DND-41 (cell line): ENCODE results near the gene ZMIZ2.

Experiments
- ATAC-seq: fragments of 200-7000 bp; cut with Tn5 transposase; 3 replicates; pipeline ENCODE4 v1.9.1; 2021; ENCODE audit warnings: low read depth; ENCODE audit not compliant: insufficient read depth
- DNase-seq: peaks from one replicate; pipeline ENCODE4 v3.0.0-alpha.2; 2020
- H2AFZ ChIP-seq: 2 replicates; pipeline ENCODE4 v1.6.0; 2012; ENCODE audit warnings: low read depth, low read length
- H3K27ac ChIP-seq: 2 replicates; pipeline ENCODE4 v1.5.1; 2012; ENCODE audit warnings: low read length, inconsistent platforms
- H3K27me3 ChIP-seq: fragments of 200-600 bp; sonication (generic); 2 replicates; pipeline ENCODE4 v1.6.0; 2012; ENCODE audit warnings: low read length, mild to moderate bottlenecking, inconsistent platforms; ENCODE audit not compliant: insufficient read depth, poor library complexity
- H3K36me3 ChIP-seq: 2 replicates; pipeline ENCODE4 v1.5.1; 2012; ENCODE audit warnings: low read length, inconsistent platforms; ENCODE audit not compliant: insufficient read depth
- H3K4me1 ChIP-seq: 2 replicates; pipeline ENCODE4 v1.5.1; 2012; ENCODE audit warnings: mild to moderate bottlenecking, low read length; ENCODE audit not compliant: insufficient read depth
- H3K4me2 ChIP-seq: 2 replicates; pipeline ENCODE4 v1.6.0; 2012; ENCODE audit warnings: mild to moderate bottlenecking, moderate library complexity, low read length, inconsistent platforms; ENCODE audit not compliant: insufficient read depth
- H3K4me3 ChIP-seq, 2 experiments: fragments of 200-600 bp in 1 of 2; shearing (Covaris generic) in 1 of 2; 2 replicates each; pipeline ENCODE4 v1.5.1; 2012 to 2016; ENCODE audit warnings: inconsistent platforms in 2 of 2, low read length in 2 of 2, mild to moderate bottlenecking in 2 of 2, low read depth in 1 of 2, moderate library complexity in 1 of 2
- H3K79me2 ChIP-seq: 2 replicates; pipeline ENCODE4 v1.6.0; 2012; ENCODE audit warnings: low read length, inconsistent platforms; ENCODE audit not compliant: insufficient read depth
- H3K9ac ChIP-seq: 2 replicates; pipeline ENCODE4 v1.6.0; 2012; ENCODE audit warnings: low read depth, mild to moderate bottlenecking, inconsistent platforms, low read length, moderate library complexity
- H3K9me3 ChIP-seq: 2 replicates; pipeline ENCODE4 v1.5.1; 2012; ENCODE audit warnings: low read length, moderate library complexity, mild to moderate bottlenecking, inconsistent platforms; ENCODE audit not compliant: insufficient read depth, severe bottlenecking
- H4K20me1 ChIP-seq: 2 replicates; pipeline ENCODE4 v1.6.0; 2012; ENCODE audit warnings: low read length; ENCODE audit not compliant: insufficient read depth
- CTCF ChIP-seq: IDR thresholded peaks from 2 replicates; pipeline ENCODE4 v1.5.1; 2012; ENCODE audit warnings: borderline replicate concordance, low read length, moderate library complexity, mild to moderate bottlenecking; ENCODE audit not compliant: poor library complexity, severe bottlenecking; ENCODE audit errors: extremely low read depth
- EZH2 ChIP-seq: IDR thresholded peaks from 3 replicates; pipeline ENCODE4 v1.6.1; 2012; ENCODE audit warnings: borderline replicate concordance, low read depth, mild to moderate bottlenecking, moderate library complexity, low read length, inconsistent platforms; ENCODE audit not compliant: severe bottlenecking

Gene ZMIZ2

GRCh38 chr7:44713680-44714335, 34.8 kb upstream of the ZMIZ2 start:
- H2AFZ ChIP-seq, result no peak overlapping the region
- no peak overlapping the region for H3K4me3 ChIP-seq
- no peak for ATAC-seq
- H3K9me3 ChIP-seq, result no peaks in the 10 kb centered on the region
- DNase-seq, result no peak
- no peaks in the 10 kb centered on the region for H3K4me1 ChIP-seq
- H3K36me3 ChIP-seq, result peaks cover 9% of the 10 kb centered on the region; the same call in 1 of the 2 replicates
- no peaks in the 10 kb centered on the region for H3K79me2 ChIP-seq
- no peak for TF ChIP-seq EZH2
- no peak for TF ChIP-seq CTCF
- no peaks in the 10 kb centered on the region for H4K20me1 ChIP-seq
- H3K9ac ChIP-seq, result no peak overlapping the region
- no peaks in the 10 kb centered on the region for H3K27me3 ChIP-seq
- no peak overlapping the region for H3K27ac ChIP-seq
- H3K4me2 ChIP-seq, result no peak overlapping the region

GRCh38 chr7:44716205-44716604, 32.4 kb upstream of the ZMIZ2 start:
- H3K4me1 ChIP-seq, result no peaks in the 10 kb centered on the region
- no peak overlapping the region for H3K4me2 ChIP-seq
- TF ChIP-seq EZH2, result no peak
- no peak for TF ChIP-seq CTCF
- H4K20me1 ChIP-seq, result no peaks in the 10 kb centered on the region
- DNase-seq (no peak), ATAC-seq (no peak)
- H3K4me3 ChIP-seq, result no peak overlapping the region
- no peaks in the 10 kb centered on the region for H3K27me3 ChIP-seq
- no peak overlapping the region for H3K9ac ChIP-seq
- H2AFZ ChIP-seq, result no peak overlapping the region
- H3K36me3 ChIP-seq, result no peaks in the 10 kb centered on the region
- H3K79me2 ChIP-seq, result no peaks in the 10 kb centered on the region
- H3K27ac ChIP-seq, result no peak overlapping the region
- peaks cover 8% of the 10 kb centered on the region for H3K9me3 ChIP-seq

- H3K36me3 ChIP-seq, result no peaks in the 10 kb centered on the region
- no peak overlapping the region for H3K4me3 ChIP-seq
- H2AFZ ChIP-seq, result no peak overlapping the region
- no peak overlapping the region for H3K4me2 ChIP-seq
- H3K27ac ChIP-seq, result no peak overlapping the region
- ATAC-seq (no peak), DNase-seq (no peak)
- no peaks in the 10 kb centered on the region for H3K4me1 ChIP-seq
- H3K27me3 ChIP-seq, result no peaks in the 10 kb centered on the region
- TF ChIP-seq CTCF (no peak), EZH2 (no peak)
- peaks cover 10% of the 10 kb centered on the region for H3K9me3 ChIP-seq
- H4K20me1 ChIP-seq, result no peaks in the 10 kb centered on the region
- no peak overlapping the region for H3K9ac ChIP-seq
- H3K79me2 ChIP-seq, result no peaks in the 10 kb centered on the region
These were observed 28.3 kb upstream of the ZMIZ2 start for GRCh38 chr7:44720301-44720700.
